ENCODE measurements around the gene SHISAL1. TPM values are rescaled to one million over a fixed set of nuclear protein-coding genes. Genes with fewer than 3 reads are reported as not detected.

Gene SHISAL1
- total RNA-seq, 1 experiment from 2014 or later: 1.6 TPM

DNA sequence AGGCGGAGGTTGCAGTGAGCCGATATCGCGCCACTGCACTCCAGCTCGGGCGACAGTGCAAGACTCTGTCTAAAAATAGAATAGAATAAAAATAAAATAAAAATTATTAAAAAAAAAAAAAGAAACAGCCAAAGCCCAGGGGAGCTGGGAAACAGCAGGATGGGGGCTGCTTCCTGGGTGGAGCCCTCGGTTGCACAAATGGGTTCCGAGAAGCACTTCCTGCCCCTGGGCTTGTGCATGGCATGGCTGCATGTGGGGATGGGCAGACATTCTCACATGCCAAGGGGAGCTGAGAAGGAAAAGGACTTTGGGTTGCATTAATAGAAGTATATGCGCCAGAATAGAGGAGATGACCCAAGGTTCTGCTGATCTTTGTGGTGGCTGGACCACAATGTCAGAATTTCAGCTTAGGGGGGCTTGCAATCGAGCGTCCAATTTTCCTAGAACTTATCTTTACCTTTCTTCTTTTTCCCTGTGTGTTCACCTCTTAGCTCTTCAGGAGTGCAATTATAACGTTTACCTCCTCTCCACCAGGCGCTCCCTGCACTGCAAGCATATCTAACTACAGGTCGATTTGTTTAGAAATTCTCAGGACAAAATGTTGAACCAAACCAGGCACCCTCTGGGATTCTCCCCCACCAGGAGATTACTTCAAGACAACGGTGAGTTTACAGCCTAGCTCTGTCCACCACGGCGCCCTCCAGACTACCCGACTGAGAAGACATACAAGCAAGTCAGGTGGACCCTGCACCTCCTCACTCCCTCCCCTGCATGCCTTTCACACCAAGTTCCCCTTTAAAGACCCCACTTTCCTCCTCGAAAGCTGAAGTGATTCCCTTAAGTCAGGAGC, 53.2 kb downstream of the SHISAL1 start:
- intact Hi-C loops (cut with micrococcal nuclease): no loop called here
- POLR2A ChIA-PET: no interaction called here
- H3K9me3 Mint-ChIP-seq (ENCODE audit: unreplicated experiment): no peaks in the 10 kb centered on the region
- no TSS peak for BruUV-seq (replicated peaks)
- TF ChIP-seq, protein P1, sequence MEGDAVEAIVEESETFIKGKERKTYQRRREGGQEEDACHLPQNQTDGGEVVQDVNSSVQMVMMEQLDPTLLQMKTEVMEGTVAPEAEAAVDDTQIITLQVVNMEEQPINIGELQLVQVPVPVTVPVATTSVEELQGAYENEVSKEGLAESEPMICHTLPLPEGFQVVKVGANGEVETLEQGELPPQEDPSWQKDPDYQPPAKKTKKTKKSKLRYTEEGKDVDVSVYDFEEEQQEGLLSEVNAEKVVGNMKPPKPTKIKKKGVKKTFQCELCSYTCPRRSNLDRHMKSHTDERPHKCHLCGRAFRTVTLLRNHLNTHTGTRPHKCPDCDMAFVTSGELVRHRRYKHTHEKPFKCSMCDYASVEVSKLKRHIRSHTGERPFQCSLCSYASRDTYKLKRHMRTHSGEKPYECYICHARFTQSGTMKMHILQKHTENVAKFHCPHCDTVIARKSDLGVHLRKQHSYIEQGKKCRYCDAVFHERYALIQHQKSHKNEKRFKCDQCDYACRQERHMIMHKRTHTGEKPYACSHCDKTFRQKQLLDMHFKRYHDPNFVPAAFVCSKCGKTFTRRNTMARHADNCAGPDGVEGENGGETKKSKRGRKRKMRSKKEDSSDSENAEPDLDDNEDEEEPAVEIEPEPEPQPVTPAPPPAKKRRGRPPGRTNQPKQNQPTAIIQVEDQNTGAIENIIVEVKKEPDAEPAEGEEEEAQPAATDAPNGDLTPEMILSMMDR (IDR thresholded peaks at IDR 0.05; ENCODE audit: unreplicated experiment): no peak
- CTCF ChIA-PET: no interaction called here
- no peaks in the 10 kb centered on the region for H3K4me1 Mint-ChIP-seq (ENCODE audit: insufficient read depth, unreplicated experiment)
- H3K27ac Mint-ChIP-seq (ENCODE audit: low read depth, unreplicated experiment): no peak overlapping the region
- no peak overlapping the region for H3K4me3 Mint-ChIP-seq (ENCODE audit: unreplicated experiment)
- DNase-seq (ENCODE audit: unreplicated experiment): no peak
- H3K27me3 Mint-ChIP-seq (ENCODE audit: insufficient read depth, unreplicated experiment): peaks cover 8% of the 10 kb centered on the region
- no peaks in the 10 kb centered on the region for H3K36me3 Mint-ChIP-seq (ENCODE audit: insufficient read depth, unreplicated experiment)

DNA sequence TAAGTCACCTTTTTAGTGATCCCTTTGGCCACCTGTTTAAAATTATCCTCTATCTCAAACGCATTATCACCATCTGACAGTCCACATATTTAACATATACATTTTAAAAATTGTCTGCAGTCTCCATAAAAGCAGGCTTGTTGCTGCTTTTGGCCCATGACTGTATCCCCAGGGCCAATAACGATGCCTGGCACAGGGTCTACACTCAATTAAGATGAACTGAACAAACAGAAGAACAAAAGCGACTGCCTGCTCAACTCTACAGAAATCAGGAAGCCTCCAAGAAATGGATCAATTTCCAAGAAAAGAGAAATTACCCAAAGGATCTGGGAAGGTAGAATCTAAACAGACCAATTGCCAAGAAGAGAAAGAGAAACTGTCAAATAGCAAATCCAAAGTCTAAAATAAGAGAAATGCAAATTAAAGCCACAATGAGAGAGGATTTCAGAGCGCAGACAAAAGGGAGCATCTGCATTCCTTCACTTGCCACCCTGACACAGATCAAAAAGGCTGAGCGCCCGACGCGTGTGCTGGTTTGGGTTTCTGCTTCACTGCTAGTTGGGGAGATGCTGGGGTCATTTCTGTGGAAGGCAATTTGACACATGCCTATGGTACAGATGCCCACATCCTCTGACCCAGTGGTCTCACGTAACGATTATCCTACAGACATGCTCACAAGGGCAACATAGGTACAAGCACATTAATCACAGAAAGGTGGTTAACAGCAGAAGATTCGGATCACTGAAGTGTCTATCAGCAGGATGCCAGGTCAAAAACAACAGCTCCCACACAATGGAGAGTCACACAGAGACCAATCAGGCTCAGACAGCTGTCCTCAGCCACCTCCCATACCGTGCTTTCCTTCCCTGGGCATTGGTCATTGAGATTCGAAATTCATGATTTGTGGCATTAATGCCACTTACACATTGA, 55.9 kb downstream of the SHISAL1 start:
- Mint-ChIP-seq H3K9me3 (ENCODE audit: unreplicated experiment) (no peaks in the 10 kb centered on the region), H3K4me1 (ENCODE audit: insufficient read depth, unreplicated experiment) (no peaks in the 10 kb centered on the region)

DNA sequence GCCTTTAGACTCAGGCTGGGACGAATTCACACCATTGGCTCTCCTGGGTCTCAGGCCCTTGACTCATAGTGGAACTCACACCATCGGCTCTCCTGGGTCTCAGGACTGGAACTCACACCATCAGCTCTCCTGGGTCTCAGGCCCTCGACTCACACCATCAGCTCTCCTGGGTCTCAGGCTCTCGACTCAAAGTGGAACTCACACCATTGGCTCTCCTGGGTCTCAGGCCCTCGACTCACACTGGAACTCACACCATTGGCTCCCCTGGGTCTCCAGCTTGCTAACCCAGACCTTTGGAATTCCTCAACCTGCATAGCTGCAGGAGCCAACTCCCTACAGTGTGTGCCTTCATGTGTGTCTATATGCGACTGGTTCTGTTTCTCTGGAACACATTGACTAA, 56.7 kb downstream of the SHISAL1 start:
- Mint-ChIP-seq H3K4me1 (ENCODE audit: insufficient read depth, unreplicated experiment) (no peaks in the 10 kb centered on the region), H3K4me3 (ENCODE audit: unreplicated experiment) (no peak overlapping the region), H3K27me3 (ENCODE audit: insufficient read depth, unreplicated experiment) (peaks cover 11% of the 10 kb centered on the region), H3K27ac (ENCODE audit: low read depth, unreplicated experiment) (no peak overlapping the region), H3K9me3 (ENCODE audit: unreplicated experiment) (no peaks in the 10 kb centered on the region), H3K36me3 (ENCODE audit: insufficient read depth, unreplicated experiment) (no peaks in the 10 kb centered on the region)
- TF ChIP-seq, protein P1 (IDR thresholded peaks at IDR 0.05; ENCODE audit: unreplicated experiment): no peak
- ChIA-PET CTCF (no interaction called here), POLR2A (no interaction called here)
- intact Hi-C loops (cut with micrococcal nuclease): no loop called here
- no TSS peak for BruUV-seq (replicated peaks)
- DNase-seq (ENCODE audit: unreplicated experiment): no peak

More for the DNA sequence above, 55.9 kb downstream of the SHISAL1 start:
- Mint-ChIP-seq H3K27me3 (ENCODE audit: insufficient read depth, unreplicated experiment) (peaks cover 11% of the 10 kb centered on the region), H3K27ac (ENCODE audit: low read depth, unreplicated experiment) (no peak overlapping the region), H3K4me3 (ENCODE audit: unreplicated experiment) (no peak overlapping the region), H3K36me3 (ENCODE audit: insufficient read depth, unreplicated experiment) (no peaks in the 10 kb centered on the region)
- ChIA-PET CTCF (no interaction called here), POLR2A (no interaction called here)
- TF ChIP-seq, protein P1 (IDR thresholded peaks at IDR 0.05; ENCODE audit: unreplicated experiment): no peak
- BruUV-seq (replicated peaks): no TSS peak
- no peak for DNase-seq (ENCODE audit: unreplicated experiment)
- intact Hi-C loops (cut with micrococcal nuclease): no loop called here

DNA sequence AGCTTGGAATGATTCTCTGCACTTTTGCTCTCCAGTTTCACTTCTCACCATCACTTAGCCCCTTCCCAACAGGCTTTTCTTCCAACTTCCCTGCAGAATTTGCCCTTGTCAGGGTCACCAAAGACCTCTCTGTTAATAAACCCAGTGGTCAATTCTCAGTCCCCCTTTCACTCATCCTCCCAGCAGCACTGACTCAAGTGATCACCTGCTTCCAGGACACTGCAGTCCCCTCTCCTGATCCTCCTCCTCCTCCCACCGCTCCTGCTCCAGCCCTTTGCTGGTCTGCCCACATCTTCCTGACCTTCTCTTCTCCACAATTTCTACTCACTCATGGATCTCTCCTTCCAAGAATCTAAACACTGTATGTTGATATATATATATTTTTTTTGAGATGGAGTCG, 57.9 kb downstream of the SHISAL1 start:
- BruUV-seq (replicated peaks): no TSS peak
- H3K27me3 Mint-ChIP-seq (ENCODE audit: insufficient read depth, unreplicated experiment): peaks cover 11% of the 10 kb centered on the region
- H3K36me3 Mint-ChIP-seq (ENCODE audit: insufficient read depth, unreplicated experiment): no peaks in the 10 kb centered on the region
- no peaks in the 10 kb centered on the region for H3K9me3 Mint-ChIP-seq (ENCODE audit: unreplicated experiment)
- no peaks in the 10 kb centered on the region for H3K4me1 Mint-ChIP-seq (ENCODE audit: insufficient read depth, unreplicated experiment)
- intact Hi-C loops (cut with micrococcal nuclease): no loop called here
- POLR2A ChIA-PET: no interaction called here
- CTCF ChIA-PET: interaction anchor here (0.6 kb wide), 1 partner anchor 740 kb away, joined by 3 read pairs; no protein-coding TSS in a partner anchor
- no peak overlapping the region for H3K27ac Mint-ChIP-seq (ENCODE audit: low read depth, unreplicated experiment)
- TF ChIP-seq, protein P1 (IDR thresholded peaks at IDR 0.05; ENCODE audit: unreplicated experiment): no peak
- DNase-seq (ENCODE audit: unreplicated experiment): no peak
- H3K4me3 Mint-ChIP-seq (ENCODE audit: unreplicated experiment): no peak overlapping the region
